RWPE2 (cell line): ENCODE measurements around the gene KLF2.

Experiments used
- ATAC-seq: fragments of 200-7000 bp; cut with Tn5 transposase; 3 replicates; pipeline ENCODE4 v1.9.1; 2021; ENCODE audit warnings: low read depth
- DNase-seq: peaks from one replicate; pipeline ENCODE4 v3.0.0-alpha.2; 2020; ENCODE audit warnings: low spot score
- H3K27ac ChIP-seq: fragments of 450-650 bp; 2 replicates; pipeline ENCODE4 v1.5.1; 2017; ENCODE audit warnings: mild to moderate bottlenecking; ENCODE audit not compliant: poor library complexity, severe bottlenecking
- H3K27me3 ChIP-seq: fragments of 250-450 bp; sonication (Bioruptor Pico); 2 replicates; pipeline ENCODE4 v1.5.1; 2021; ENCODE audit warnings: mild to moderate bottlenecking, moderate library complexity; ENCODE audit not compliant: insufficient read depth, poor library complexity, severe bottlenecking
- H3K36me3 ChIP-seq: fragments of 250-450 bp; sonication (Bioruptor Pico); 2 replicates; pipeline ENCODE4 v1.5.1; 2020; ENCODE audit warnings: low read depth, mild to moderate bottlenecking, moderate library complexity
- H3K4me1 ChIP-seq: fragments of 250-450 bp; sonication (Bioruptor Pico); 2 replicates; pipeline ENCODE4 v1.5.1; 2021; ENCODE audit warnings: mild to moderate bottlenecking, moderate library complexity; ENCODE audit not compliant: insufficient read depth, poor library complexity, severe bottlenecking
- H3K4me3 ChIP-seq: fragments of 250-450 bp; sonication (Bioruptor Pico); 2 replicates; pipeline ENCODE4 v1.5.1; 2021; ENCODE audit warnings: mild to moderate bottlenecking, moderate library complexity; ENCODE audit not compliant: severe bottlenecking
- H3K9me3 ChIP-seq: fragments of 250-450 bp; sonication (Bioruptor Pico); 2 replicates; pipeline ENCODE4 v1.5.1; 2021; ENCODE audit warnings: mild to moderate bottlenecking, moderate library complexity; ENCODE audit not compliant: severe bottlenecking
- CTCF ChIP-seq: fragments of 450-650 bp; IDR thresholded peaks from one replicate; pipeline ENCODE4 v1.5.1; 2017; ENCODE audit warnings: mild to moderate bottlenecking, moderate library complexity; ENCODE audit not compliant: poor library complexity, severe bottlenecking

Gene KLF2

DNA sequence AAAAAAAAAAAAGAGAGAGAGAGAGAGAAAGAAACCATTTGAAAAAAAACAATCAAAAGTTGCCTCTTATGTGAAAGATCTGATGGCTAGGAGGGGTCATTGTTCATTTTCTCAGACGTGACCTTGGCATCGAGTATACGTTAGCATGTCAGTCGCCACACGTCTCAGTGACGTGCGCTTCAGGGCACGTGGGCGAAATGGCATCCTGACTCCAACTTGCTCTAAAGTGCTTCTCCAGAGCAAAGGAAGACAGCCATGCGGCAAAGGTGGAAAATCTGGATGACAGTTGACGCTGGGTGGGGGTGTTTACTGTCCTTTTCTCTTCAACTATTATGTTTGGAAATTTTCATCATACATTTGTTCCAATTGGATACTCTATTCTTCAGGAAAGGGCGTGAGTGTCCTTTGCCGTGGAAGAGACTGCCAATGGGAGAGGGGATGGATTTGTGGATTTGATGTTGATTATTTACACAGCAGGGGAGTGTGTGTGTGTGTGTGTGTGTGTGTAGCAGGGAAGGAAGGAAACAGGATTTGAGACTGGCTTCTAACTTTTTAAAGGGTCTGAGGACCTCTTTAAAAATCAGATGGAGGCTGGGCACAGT, 25.0 kb downstream of the KLF2 start:
- no peaks in the 10 kb centered on the region for H3K4me1 ChIP-seq
- no peak for TF ChIP-seq CTCF
- no peaks in the 10 kb centered on the region; the same call in 1 of the 2 replicates for H3K36me3 ChIP-seq
- no peak overlapping the region for H3K27ac ChIP-seq
- H3K4me3 ChIP-seq, result no peak overlapping the region
- ATAC-seq (no peak), DNase-seq (no peak)
- H3K9me3 ChIP-seq, result no peaks in the 10 kb centered on the region
- no peaks in the 10 kb centered on the region for H3K27me3 ChIP-seq

GRCh38 chr19:16351133-16351809, 26.6 kb downstream of the KLF2 start:
- H3K36me3 ChIP-seq, result no peaks in the 10 kb centered on the region; the same call in 1 of the 2 replicates
- no peaks in the 10 kb centered on the region for H3K9me3 ChIP-seq
- no peak overlapping the region for H3K4me3 ChIP-seq
- no peak for DNase-seq
- no peak for TF ChIP-seq CTCF
- H3K4me1 ChIP-seq, result no peaks in the 10 kb centered on the region
- no peak overlapping the region for H3K27ac ChIP-seq
- no peak for ATAC-seq
- H3K27me3 ChIP-seq, result no peaks in the 10 kb centered on the region

DNA sequence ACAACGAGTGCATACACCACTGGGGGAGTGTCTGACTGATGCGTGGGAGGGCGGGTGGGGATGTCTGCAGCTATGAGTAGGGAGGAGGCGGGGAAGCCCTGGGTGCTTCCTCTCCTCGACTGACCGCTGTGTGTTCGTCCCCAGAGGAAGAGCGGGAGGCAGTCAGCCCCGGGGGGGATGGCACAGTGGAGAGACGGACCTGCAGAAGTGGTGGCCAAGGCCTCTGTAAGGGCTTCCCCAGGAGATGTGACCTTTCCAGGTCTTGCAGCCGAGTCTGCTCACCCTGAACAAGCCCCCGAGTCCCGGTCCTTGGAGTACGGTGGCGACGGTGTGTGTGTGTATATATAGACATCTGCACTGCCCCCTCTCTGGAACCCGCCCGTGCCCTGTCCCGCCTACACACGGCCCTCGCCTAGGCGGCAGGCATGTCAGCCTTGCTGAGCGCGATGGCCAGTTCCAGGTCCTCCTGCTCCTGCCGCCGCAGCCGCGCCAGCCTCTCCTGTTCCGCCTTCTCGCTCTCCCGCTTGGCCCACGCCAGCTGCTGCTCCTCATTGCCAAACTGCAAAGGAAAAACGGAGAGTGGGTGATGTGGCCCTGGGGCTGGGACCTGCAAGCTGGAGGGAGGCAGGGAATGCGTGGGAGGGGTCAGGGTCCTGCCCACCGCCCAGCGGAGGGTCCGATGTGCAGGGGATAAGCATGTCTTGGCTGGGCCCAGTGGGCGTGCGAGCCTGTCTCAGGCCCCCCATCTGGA, 30.8 kb downstream of the KLF2 start:
- TF ChIP-seq CTCF, result no peak

DNA sequence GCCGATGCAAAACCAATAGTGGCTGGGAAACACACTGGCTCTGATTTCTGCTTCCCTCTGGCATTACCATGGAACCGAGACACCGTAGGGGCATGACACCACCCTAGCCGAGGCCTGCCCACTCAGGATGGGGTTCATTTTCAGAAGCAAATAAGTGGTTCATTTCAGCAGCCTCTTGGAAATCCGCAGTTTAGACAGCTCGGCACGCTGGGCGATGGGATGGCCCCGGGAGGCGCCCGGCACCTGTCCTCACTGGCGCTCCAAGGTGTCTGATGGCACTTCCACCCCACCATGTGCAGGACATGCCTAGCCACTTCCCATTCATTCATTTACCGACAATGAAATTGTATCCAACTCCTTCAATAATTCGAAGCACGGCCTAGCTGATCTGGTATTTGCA, 33.8 kb downstream of the KLF2 start:
- Histone ChIP-seq H3K4me1 (peaks cover 2% of the 10 kb centered on the region), H3K4me3 (no peak overlapping the region)

More for the DNA sequence above, 30.8 kb downstream of the KLF2 start:
- Histone ChIP-seq H3K27ac (no peak overlapping the region), H3K4me1 (no peaks in the 10 kb centered on the region), H3K4me3 (no peak overlapping the region), H3K27me3 (no peaks in the 10 kb centered on the region), H3K36me3 (no peaks in the 10 kb centered on the region; the same call in 1 of the 2 replicates), H3K9me3 (no peaks in the 10 kb centered on the region)
- DNase-seq (no peak), ATAC-seq (no peak)

More for the DNA sequence above, 33.8 kb downstream of the KLF2 start:
- ATAC-seq, result no peak
- no peaks in the 10 kb centered on the region for H3K9me3 ChIP-seq
- no peak for TF ChIP-seq CTCF
- no peaks in the 10 kb centered on the region; the same call in 1 of the 2 replicates for H3K36me3 ChIP-seq
- DNase-seq, result no peak
- H3K27ac ChIP-seq, result no peak overlapping the region
- H3K27me3 ChIP-seq, result no peaks in the 10 kb centered on the region
